ENCODE results near the gene DRC1.
"Not testable (repeated sequence)": the region's sequence is repeated elsewhere in the genome, so short reads cannot be mapped to it uniquely, and the experiment has no call there.

Gene DRC1

GRCh38 chr2:26463244-26464192 is 61.8 kb downstream of the DRC1 start:
- no peak for DNase-seq (ENCODE audit: low read depth)

- DNase-seq (ENCODE audit: low read depth): no peak
These were observed 62.9 kb downstream of the DRC1 start for GRCh38 chr2:26464390-26465265.

- no peak for DNase-seq (ENCODE audit: low read depth)
These were observed 63.7 kb downstream of the DRC1 start for GRCh38 chr2:26465266-26465925.

GRCh38 chr2:26465981-26466471 is 64.3 kb downstream of the DRC1 start:
- DNase-seq (ENCODE audit: low read depth): no peak

- DNase-seq (ENCODE audit: low read depth): no peak
These were observed 65.1 kb downstream of the DRC1 start for GRCh38 chr2:26466662-26467310.

- not testable (repeated sequence) for DNase-seq (ENCODE audit: low read depth)
These were observed 66.8 kb downstream of the DRC1 start for GRCh38 chr2:26468544-26468943.

- DNase-seq (ENCODE audit: low read depth): peak; percentile 77
These were observed 67.5 kb downstream of the DRC1 start for GRCh38 chr2:26469092-26469710.

GRCh38 chr2:26469955-26470354 is 68.2 kb downstream of the DRC1 start:
- DNase-seq (ENCODE audit: low read depth): no peak

- no peak for DNase-seq (ENCODE audit: low read depth)
These were observed 69.0 kb downstream of the DRC1 start for GRCh38 chr2:26470601-26471260.

- no peak for DNase-seq (ENCODE audit: low read depth)
These were observed 69.6 kb downstream of the DRC1 start for GRCh38 chr2:26471289-26471688.

GRCh38 chr2:26471766-26472706 is 70.3 kb downstream of the DRC1 start:
- DNase-seq (ENCODE audit: low read depth): no peak

- no peak for DNase-seq (ENCODE audit: low read depth)
These were observed 71.3 kb downstream of the DRC1 start for GRCh38 chr2:26472821-26473655.

GRCh38 chr2:26473796-26474195 is 72.1 kb downstream of the DRC1 start:
- no peak for DNase-seq (ENCODE audit: low read depth)

GRCh38 chr2:26474261-26474785 is 72.6 kb downstream of the DRC1 start:
- no peak for DNase-seq (ENCODE audit: low read depth)

GRCh38 chr2:26475037-26475436 is 73.3 kb downstream of the DRC1 start:
- no peak for DNase-seq (ENCODE audit: low read depth)

- no peak for DNase-seq (ENCODE audit: low read depth)
These were observed 74.2 kb downstream of the DRC1 start for GRCh38 chr2:26475832-26476501.

GRCh38 chr2:26477126-26477910 is 75.6 kb downstream of the DRC1 start:
- peak; percentile 87 for DNase-seq (ENCODE audit: low read depth)

Data from CMK (cell line).